ENCODE results near the gene WNK2.

Gene WNK2

GRCh38 chr9:93219692-93220091 is 35.8 kb downstream of the WNK2 start:
- 0 out of 2 replicates have a peak, but pooled peaks cover 10% of the 10 kb centered on the region for H3K79me2 ChIP-seq (ENCODE audit: insufficient read depth, low read depth)
- H2AFZ ChIP-seq (ENCODE audit: low read depth): no peak overlapping the region
- H3K4me1 ChIP-seq (ENCODE audit: low read depth, poor library complexity, severe bottlenecking): no peaks in the 10 kb centered on the region
- no peak overlapping the region for H3K9ac ChIP-seq
- no peak overlapping the region for H3K4me2 ChIP-seq
- no peaks in the 10 kb centered on the region for H3K36me3 ChIP-seq (ENCODE audit: insufficient read depth)
- no peaks in the 10 kb centered on the region for H3K27me3 ChIP-seq (ENCODE audit: insufficient read depth, low read depth)
- no peak overlapping the region for H3K27ac ChIP-seq
- no peak overlapping the region for H3K4me3 ChIP-seq (IDR thresholded peaks at IDR 0.05; ENCODE audit: insufficient read depth, low read depth, low read length)
- no peak for TF ChIP-seq CTCF (conservative IDR thresholded peaks at IDR 0.05; ENCODE audit: low read depth, low read length)
- no peaks in the 10 kb centered on the region for H4K20me1 ChIP-seq (ENCODE audit: insufficient read depth)

GRCh38 chr9:93220627-93221026 is 36.7 kb downstream of the WNK2 start:
- Histone ChIP-seq H4K20me1 (ENCODE audit: insufficient read depth) (no peaks in the 10 kb centered on the region), H3K4me1 (ENCODE audit: low read depth, poor library complexity, severe bottlenecking) (no peaks in the 10 kb centered on the region), H3K4me3 (IDR thresholded peaks at IDR 0.05; ENCODE audit: insufficient read depth, low read depth, low read length) (no peak overlapping the region), H3K79me2 (ENCODE audit: insufficient read depth, low read depth) (0 out of 2 replicates have a peak, but pooled peaks cover 6% of the 10 kb centered on the region), H2AFZ (ENCODE audit: low read depth) (no peak overlapping the region), H3K36me3 (ENCODE audit: insufficient read depth) (no peaks in the 10 kb centered on the region), H3K9ac (no peak overlapping the region), H3K27ac (no peak overlapping the region), H3K4me2 (no peak overlapping the region), H3K27me3 (ENCODE audit: insufficient read depth, low read depth) (no peaks in the 10 kb centered on the region)
- no peak for TF ChIP-seq CTCF (conservative IDR thresholded peaks at IDR 0.05; ENCODE audit: low read depth, low read length)

- Histone ChIP-seq H3K79me2 (ENCODE audit: insufficient read depth, low read depth) (0 out of 2 replicates have a peak, but pooled peaks cover 5% of the 10 kb centered on the region), H3K4me1 (ENCODE audit: low read depth, poor library complexity, severe bottlenecking) (no peaks in the 10 kb centered on the region), H3K36me3 (ENCODE audit: insufficient read depth) (no peaks in the 10 kb centered on the region), H3K27ac (no peak overlapping the region), H2AFZ (ENCODE audit: low read depth) (no peak overlapping the region), H3K4me3 (IDR thresholded peaks at IDR 0.05; ENCODE audit: insufficient read depth, low read depth, low read length) (no peak overlapping the region), H3K4me2 (no peak overlapping the region), H3K27me3 (ENCODE audit: insufficient read depth, low read depth) (no peaks in the 10 kb centered on the region), H3K9ac (no peak overlapping the region), H4K20me1 (ENCODE audit: insufficient read depth) (no peaks in the 10 kb centered on the region)
- TF ChIP-seq CTCF (conservative IDR thresholded peaks at IDR 0.05; ENCODE audit: low read depth, low read length): no peak
Measured at GRCh38 chr9:93221044-93221443, 37.1 kb downstream of the WNK2 start.

- Histone ChIP-seq H3K4me1 (ENCODE audit: low read depth, poor library complexity, severe bottlenecking) (no peaks in the 10 kb centered on the region), H3K79me2 (ENCODE audit: insufficient read depth, low read depth) (peaks cover 3% of the 10 kb centered on the region; the same call in 1 of the 2 replicates), H3K36me3 (ENCODE audit: insufficient read depth) (no peaks in the 10 kb centered on the region), H3K27ac (no peak overlapping the region), H2AFZ (ENCODE audit: low read depth) (no peak overlapping the region), H3K4me3 (IDR thresholded peaks at IDR 0.05; ENCODE audit: insufficient read depth, low read depth, low read length) (no peak overlapping the region), H3K27me3 (ENCODE audit: insufficient read depth, low read depth) (no peaks in the 10 kb centered on the region), H3K9ac (no peak overlapping the region), H4K20me1 (ENCODE audit: insufficient read depth) (no peaks in the 10 kb centered on the region), H3K4me2 (no peak overlapping the region)
- TF ChIP-seq CTCF (conservative IDR thresholded peaks at IDR 0.05; ENCODE audit: low read depth, low read length): no peak
Measured at GRCh38 chr9:93222890-93223259, 38.9 kb downstream of the WNK2 start.

All from KMS-11 (cell line).